RKO (cell line): ENCODE measurements around the gene REM2.
"Not testable (repeated sequence)": the region's sequence is repeated elsewhere in the genome, so short reads cannot be mapped to it uniquely, and the experiment has no call there.

Experiments used
- DNase-seq: peaks from one replicate; pipeline ENCODE4 v3.0.0-alpha.2; 2016; ENCODE audit warnings: low spot score

The REM2 gene

DNA sequence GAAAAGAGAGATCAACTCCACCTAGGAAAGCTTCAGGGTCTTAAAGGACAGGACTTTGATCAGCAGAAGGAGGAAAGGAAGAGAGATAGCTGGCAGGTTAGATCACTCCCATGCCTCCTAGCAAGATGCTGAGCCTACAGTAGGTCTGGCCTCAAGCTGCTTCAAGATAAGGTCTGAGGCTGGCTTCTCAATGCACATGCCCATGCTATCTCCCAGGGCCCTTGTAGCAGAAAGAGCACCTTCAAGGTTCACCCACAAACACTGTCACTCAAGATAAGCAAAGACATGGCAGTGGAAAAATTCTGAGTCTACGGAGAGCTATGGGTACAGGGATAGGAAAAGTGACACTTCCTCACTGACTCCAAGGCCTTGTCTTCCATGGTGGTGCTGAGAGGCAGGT is 14.3 kb downstream of the REM2 start:
- DNase-seq = no peak

DNA sequence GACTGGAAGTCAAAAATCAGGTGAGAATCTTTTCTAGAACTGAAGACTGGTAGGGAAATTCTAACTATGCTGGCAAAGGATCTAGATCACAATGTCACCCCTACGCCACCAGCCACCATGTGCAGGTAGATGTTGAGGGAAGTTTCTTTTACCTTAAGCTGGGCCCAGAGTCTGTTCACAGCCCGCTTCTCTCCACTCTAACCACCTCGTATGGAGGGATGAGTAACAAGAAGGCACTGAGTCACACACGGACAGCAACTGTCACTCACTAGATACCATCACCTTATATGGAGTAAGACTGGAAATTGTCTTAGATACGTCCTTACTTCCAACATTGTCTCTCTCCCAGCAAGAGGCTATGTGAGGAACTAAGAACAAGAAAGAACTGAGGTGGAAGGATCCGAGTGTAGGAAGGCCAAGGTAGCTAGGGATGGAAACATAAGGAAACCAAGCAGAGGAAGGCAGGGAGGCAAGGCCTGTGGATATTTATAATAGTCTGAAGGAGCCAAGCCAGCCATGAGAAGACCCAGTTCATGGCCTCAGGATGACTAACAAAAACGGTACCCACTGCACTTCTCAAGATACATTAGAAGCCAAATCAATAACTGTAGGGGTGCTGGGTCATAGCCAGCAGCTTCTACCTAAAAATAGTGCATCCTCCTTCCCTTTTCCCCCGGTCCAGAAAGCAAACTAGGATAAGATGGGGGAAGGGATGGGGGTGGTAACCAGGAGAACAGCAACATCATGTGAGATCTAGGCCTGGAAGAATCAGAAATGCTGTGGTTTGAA is 15.5 kb downstream of the REM2 start:
- peak; percentile 81 for DNase-seq

DNA sequence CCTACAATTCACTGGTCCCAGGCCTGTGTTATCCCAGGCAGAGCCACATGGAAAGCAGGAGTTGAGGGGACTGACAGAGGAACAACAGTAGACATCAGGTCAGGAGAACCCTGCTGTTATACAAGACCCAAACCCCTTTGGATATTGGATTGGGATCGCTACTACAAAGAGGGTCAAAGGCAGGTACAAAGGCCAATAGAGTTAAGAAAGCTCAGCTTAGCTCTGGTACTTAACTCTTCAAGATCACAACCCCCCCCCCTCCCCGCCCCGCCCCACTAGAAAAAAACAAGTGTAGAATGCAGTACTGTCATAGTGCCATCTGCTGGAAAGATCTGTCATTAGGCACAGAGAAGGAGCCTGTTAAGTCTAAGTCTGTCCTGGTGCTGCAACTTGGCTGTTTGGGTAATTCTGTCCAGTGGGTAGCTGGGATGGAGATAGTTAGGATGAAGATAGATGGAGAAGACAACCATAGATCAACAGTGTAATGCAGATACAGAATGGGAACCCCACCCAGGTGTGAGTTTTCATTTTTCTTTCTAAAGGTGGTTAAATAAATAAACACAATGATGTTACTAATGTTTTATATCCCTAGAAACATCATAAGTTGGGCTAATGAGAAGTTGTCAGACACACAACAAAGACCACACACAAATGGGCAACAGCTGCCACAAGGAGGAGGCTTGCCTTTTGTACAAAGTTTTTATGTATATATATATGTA is 17.2 kb downstream of the REM2 start:
- peak; percentile 81 for DNase-seq

- DNase-seq = no peak
Measured at GRCh38 chr14:22901799-22902198, 18.8 kb downstream of the REM2 start.

GRCh38 chr14:22903742-22904087 is 20.7 kb downstream of the REM2 start:
- no peak for DNase-seq

GRCh38 chr14:22905627-22906026 is 22.6 kb downstream of the REM2 start:
- DNase-seq = no peak

DNA sequence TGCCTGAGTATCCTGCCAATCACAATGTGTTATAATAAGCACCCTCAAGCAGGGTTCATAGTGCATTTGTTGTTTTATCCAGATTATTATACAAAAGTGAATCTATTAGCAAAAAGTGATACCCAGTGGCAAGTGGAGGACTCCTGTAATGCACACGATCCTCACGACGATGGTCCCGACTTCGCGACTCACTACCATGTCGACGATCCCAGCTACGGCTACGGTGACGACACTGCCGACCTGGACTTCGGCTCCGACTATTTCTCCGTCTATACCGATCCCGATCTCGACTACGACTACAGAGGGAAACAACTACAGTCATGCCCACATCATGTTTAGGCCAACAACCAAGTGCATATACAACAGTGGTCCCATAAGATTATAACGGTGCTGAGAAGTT is 23.1 kb downstream of the REM2 start:
- no peak for DNase-seq

DNA sequence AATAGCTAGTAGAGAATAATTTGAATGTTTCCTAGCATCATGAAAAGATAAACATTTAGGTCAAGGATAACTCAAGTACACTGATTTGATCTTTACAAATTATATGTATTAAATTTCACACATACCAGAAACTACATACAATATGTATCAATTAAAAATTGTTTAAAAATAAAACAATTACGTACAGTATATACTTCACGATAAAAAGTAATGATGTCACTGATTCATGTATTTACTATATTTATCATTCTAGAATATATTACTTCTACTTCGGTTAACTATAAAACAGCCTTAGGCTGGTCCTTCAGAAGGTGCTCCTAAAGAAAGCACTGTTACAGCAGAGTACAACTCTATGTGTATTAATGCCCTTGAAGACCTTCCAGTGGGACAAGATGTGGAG is 24.4 kb downstream of the REM2 start:
- no peak for DNase-seq

GRCh38 chr14:22908601-22909000 is 25.6 kb downstream of the REM2 start:
- DNase-seq = no peak

DNA sequence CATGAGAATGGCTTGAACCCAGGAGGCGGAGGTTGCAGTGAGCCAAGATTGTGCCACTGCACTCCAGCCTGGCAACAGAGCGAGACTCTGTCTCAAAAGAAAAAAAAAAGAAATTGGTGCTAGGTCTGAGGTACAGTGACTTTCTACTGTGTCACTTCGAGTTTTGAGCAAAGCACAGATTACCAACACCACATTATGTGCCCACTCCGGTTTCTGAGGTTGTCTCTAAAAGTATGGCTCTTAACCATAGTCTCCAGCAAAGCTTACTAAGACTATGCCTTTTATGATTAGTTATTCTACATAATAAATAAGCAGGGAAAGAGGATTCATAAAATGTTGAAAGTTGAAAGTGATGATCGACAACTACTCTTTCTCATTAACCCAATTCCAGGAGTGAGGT is 27.9 kb downstream of the REM2 start:
- no peak for DNase-seq

GRCh38 chr14:22914836-22915235 is 31.8 kb downstream of the REM2 start:
- not testable (repeated sequence) for DNase-seq

DNA sequence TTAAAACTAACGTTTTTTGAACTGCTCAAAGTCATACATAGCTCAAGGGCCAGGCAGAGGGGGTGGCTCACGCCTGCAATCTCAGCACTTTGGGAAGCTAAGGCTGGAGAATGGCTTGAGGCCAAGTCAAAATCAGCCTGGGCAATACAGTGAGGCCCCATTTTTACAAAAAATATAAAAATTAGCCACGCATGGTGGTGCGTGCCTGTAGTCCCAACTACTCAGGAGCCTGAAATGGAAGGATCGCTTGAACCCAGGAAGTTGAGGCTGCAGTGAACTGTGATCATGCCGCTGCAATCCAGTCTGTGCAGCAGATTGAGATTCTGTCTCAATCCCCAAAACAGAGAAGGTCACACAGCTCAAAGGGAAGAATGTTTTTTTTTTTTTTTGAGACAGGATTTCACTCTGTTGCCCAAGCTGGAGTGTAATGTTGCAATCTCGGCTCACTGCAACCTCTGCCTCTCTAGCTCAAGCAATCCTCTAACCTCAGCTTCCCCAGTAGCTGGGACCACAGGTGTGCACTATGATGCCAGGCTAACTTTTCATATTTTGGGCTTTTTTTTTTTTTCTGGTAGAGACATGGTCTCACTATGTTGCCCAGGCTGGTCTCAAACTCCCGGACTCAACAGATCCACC is 33.0 kb downstream of the REM2 start:
- DNase-seq = no peak

DNA sequence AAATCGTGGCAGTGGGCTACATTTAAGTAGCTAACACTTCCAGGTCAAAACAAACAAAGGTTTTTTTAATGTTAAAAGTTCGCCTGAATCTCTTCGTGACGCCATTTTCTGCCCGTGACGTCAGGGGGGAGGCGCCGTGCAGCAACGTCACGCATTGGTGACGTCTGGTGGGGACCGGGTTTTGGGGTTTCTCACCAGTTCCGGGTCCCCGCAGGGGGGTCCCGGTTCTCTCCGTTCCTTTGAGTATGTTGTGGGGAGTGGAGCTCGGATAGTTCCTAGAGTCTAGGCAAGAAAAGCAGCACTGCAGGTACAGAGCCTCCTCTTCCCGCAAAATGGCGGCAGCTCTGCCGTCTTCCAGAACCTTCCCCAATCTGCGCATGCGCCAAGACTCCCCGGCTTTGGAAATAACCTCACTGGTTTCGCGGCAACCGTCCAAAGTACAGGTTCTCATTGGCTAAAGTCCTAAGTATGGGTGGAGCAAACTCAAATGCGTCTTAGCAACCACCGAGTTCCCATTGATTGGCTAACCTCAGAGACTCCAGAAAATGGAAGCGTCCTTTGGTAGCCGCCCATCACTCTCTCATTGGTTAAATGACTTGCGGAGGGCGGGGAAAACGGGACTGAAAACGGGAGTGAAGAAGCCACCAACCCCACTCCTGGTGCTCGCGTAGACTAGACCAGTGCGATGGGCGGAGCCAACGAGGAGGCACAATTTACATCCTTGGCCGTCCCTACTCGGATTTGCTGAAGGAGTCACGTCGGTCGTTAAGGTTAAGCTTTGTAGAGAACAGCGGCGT is 36.0 kb downstream of the REM2 start, which contains the start of gene RBM23:
Gene RBM23 (minus strand): TSS at position 346 of the 797 bp plus-strand sequence.
- peak; percentile 100 for DNase-seq

DNA sequence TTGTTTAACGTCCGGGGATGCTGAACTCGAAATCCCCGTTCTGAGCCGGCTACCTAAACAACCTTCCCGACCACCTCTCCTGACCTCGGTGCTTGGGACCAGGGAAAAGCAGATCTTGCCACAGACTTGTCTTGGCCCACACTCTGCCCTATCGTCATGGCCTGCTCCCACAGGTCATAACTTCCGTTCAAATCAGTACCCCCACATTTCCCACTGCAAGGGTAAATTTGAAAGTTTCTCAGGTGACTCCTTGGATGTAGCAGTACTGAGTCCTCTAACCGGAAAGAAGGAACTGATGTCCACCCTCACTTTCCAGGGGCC is 36.5 kb downstream of the REM2 start:
- DNase-seq = no peak

GRCh38 chr14:22920697-22921096 is 37.7 kb downstream of the REM2 start:
- DNase-seq = no peak

DNA sequence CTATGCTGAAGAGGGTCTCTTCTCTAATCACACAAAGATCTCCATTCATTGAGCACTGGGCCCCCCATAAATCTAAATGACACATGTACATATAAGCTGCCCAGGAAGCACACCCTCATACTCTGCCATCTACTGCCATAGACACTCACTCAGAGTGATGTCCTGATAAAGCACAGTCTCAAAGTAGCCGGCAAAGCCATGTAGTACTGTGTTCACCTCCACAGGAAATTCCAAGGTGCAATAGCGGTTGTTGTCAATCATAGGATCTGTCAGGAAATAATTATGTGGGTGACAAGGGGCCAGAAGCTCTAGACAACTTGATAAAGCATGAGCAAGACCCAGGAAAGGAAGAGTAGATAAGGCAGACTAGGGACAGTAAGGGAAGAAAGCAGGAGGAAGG is 39.3 kb downstream of the REM2 start:
- DNase-seq = no peak

- DNase-seq = no peak
Measured at GRCh38 chr14:22923746-22924145, 40.7 kb downstream of the REM2 start.

- no peak for DNase-seq
Measured at GRCh38 chr14:22925513-22925912, 42.5 kb downstream of the REM2 start.

- DNase-seq = peak; percentile 55
Measured at GRCh38 chr14:22926316-22926715, 43.3 kb downstream of the REM2 start.

DNA sequence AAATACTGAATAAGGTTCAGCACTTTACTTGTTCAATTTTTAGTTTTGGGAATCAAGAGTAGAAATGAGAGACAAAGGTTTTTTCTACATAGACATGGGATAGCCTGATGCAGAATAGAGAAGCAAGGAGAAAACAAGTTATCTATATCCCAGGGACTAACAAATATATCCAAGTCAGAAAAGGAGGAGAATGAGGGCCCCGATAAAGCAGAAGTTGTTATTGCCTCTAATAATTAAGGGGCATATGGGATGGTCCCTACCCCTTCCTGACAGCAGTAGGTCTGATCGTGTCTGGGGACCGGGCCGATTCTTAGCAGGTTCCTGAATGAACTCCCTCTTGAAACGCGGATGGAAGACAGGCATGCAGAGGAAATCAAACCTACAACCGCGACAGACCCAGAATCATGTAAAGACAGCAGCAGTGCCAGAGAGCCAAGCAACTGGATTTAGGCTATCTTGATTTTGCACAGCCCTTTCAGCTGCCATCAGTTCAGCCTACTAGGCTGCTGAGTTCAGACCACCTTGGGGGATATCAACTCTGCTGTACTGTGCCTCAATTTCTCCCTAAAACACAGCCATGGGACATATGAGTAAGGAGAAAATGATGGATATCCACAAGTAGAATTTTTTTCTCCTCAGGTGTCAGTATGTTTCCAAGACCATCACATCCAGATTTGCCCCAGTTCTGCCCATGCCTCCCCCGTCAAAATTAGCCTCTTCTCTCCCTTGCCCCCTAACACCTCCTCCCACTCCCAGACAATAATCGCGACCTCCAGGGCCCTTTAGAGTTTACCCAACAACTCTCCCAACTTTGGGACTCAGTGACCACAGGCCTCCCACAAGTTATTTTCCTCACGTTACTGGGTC is 45.4 kb downstream of the REM2 start:
- DNase-seq = peak; percentile 48
